Body of pancreas (tissue), 4 donors: ENCODE data around the gene IL17F.
A peak's percentile ranks its signal among the peaks of the same experiment; 100 is the strongest.

ENCODE experiments used
- CTCF ChIP-seq, 7 experiments: fragments of 450-650 bp in 4 of 7; fragments of 200-600 bp in 3 of 7; sonication (generic) in 3 of 7; IDR thresholded peaks; one replicate each; pipeline ENCODE4 v1.5.1; 2016 to 2019; ENCODE audit warnings: antibody characterized with exemption in 7 of 7
- POLR2A ChIP-seq, 3 donors: fragments of 450-650 bp; IDR thresholded peaks; one replicate each; pipeline ENCODE4 v1.6.1; 2016; ENCODE audit warnings: antibody characterized with exemption in 3 of 3, mild to moderate bottlenecking in 2 of 3

GRCh38 chr6:52286798-52287432 lies 42.6 kb upstream of the IL17F start:
- peak in 6 of 7 experiments; percentile 32 to 58 (median 46) for TF ChIP-seq CTCF (IDR thresholded peaks at IDR 0.05)
- TF ChIP-seq POLR2A (IDR thresholded peaks at IDR 0.05): no peak
